22Rv1 (cell line): ENCODE data around the gene SNRPB2.

Experiments used
- CTCF ChIP-seq: fragments of 450-650 bp; IDR thresholded peaks from 2 replicates; pipeline ENCODE4 v1.5.1; 2017; ENCODE audit warnings: mild to moderate bottlenecking
- ZFX ChIP-seq: fragments of 450-650 bp; IDR thresholded peaks from 2 replicates; pipeline ENCODE4 v1.6.1; 2017; ENCODE audit warnings: antibody characterized with exemption, borderline replicate concordance

- TF ChIP-seq CTCF: no peak
- TF ChIP-seq ZFX: no peak
These were observed 48.3 kb downstream of the SNRPB2 start for GRCh38 chr20:16778159-16778558.
